Stimulated activated CD8-positive, alpha-beta memory T cell treated with anti-CD3 and anti-CD28 coated beads, Interleukin-15, amount 100 ng/mL, for 24 hours (primary cell): ENCODE measurements around the gene NME3.
A peak's percentile ranks its signal among the peaks of the same experiment; 100 is the strongest.

ENCODE experiments used
- DNase-seq: peaks from one replicate; pipeline ENCODE4 v3.0.0-alpha.2; 2020; ENCODE audit warnings: low read depth

Gene NME3

GRCh38 chr16:1793578-1794220 is 22.4 kb upstream of the NME3 start, which contains the start of gene IGFALS:
Gene IGFALS, minus strand, starts transcription at chr16:1793705. Its CDS starts 53 bp downstream, at chr16:1793652.
- no peak for DNase-seq

- DNase-seq = no peak
Observed at GRCh38 chr16:1792836-1793577, 21.7 kb upstream of the NME3 start.

DNA sequence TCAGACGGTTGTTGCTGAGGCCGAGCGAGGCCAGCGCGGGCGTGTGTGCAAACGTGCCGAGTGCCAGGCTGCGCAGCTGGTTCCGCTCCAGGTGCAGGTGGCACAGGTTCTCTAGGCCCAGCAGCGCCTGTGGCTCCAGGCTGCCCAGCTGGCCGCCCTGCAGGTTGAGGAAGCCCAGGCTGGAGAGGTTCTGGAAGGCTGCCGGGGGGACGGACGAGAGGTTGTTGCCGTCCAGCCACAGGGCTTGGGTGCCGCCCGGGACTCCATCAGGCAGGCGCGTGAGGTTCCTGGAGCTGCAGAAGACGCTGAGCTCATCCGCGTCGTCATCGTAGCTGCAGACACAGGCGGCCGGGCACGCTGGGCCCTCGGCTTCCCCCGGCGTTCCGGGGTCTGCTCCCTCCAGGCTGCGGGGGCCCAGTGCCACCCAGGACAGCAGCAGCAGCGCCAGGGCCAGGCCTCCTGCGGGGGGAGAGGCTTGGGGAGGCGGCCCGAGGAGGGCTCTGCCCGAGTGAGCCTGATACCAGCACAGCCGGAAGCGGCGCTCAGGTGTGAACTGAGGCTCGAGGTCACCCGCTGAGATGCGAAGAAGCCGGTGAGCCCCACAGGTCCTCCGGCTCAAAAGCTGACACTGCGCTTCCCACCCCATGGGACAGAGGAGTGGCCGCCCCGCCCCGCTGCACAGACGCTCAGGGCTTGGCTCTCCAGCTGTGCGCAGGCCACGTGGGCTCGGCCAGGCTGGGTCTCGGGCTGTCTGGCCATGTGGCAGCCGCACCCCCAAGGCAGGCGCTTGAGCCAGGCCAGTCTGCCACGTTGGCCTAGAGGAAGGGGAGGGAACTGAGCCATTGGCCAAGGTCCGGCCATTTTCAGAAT is 20.8 kb upstream of the NME3 start:
- no peak for DNase-seq

- no peak for DNase-seq
Observed at GRCh38 chr16:1791256-1791942, 20.1 kb upstream of the NME3 start.

DNA sequence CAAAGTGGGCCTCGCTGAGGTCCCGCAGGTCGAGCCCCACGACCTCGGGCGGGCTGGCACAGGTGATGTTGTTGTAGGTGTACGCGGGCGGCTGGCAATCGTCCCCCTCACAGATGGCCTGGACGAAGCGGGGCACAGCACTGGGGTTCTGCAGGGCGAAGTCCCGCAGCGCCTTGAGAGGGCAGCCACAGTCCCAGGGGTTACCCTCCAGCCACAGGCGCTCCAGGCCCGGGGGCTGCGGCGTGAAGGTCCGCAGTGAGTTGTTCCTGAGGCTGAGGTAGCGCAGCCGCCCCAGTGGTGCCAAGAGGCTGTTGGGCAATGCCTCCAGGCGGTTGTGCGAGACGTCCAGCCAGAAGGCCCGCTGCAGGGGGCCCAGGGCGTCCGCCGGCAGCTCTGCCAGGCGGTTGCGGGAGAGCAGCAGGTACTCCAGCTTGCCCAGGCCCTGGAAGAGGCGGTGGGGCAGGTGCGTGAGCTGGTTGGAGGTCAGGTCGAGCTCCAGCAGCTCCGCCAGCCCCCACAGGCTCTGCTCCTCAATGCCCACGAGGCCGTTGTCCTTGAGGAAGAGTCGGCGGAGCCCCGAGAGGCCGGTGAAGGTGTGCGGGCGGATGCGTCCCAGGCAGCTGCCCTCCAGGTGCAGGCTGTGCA is 19.4 kb upstream of the NME3 start:
- DNase-seq = no peak

GRCh38 chr16:1790261-1790610 is 18.9 kb upstream of the NME3 start:
- DNase-seq = no peak

GRCh38 chr16:1789643-1790045 is 18.3 kb upstream of the NME3 start:
- DNase-seq = no peak

DNA sequence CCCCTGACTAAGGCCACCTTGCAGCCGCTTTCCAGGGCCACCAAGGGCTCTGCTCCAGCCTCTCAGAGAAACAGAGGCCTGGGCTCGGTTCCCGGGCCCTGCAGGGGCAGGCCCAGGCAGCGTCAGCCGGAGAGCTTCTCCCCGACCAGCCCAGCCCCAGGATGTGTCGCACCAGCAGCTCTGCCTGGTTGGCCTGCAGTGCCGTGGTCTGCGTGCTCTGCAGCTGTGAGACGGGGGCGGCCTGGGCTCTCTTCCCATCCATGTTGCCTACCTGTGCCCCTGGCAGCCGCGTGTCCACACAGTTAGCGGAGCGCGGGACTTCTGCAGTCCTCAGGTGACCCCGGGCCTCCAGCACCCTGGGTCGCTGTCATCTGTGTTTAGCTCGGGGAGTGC is 17.4 kb upstream of the NME3 start:
- DNase-seq = no peak

DNA sequence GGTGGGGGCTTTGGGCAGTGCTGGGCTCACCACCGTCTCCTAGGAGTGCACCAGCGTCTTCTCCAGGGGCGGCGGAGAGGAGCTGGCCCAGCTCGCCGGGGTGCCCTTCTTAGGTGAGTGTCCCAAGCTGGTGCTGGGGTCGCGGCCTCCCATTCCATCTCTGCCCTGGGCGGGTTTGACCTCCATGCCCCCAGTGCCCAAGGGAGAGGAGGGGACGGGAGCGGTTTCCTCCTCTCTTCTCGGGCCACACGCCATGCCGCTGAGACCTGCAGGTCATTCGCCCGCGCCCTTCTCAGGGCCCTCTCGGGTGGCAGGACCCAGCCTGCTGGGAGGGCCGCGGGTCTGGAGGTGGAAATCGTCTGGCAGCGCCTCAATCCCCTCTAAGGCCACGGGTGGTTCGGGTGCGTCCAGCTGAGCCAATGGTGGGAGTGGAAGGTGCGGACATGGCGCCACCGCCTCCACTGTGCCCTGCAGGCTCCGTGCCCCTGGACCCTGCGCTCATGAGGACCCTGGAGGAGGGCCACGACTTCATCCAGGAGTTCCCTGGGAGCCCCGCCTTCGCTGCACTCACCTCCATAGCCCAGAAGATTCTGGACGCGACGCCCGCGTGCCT is 16.9 kb upstream of the NME3 start:
- DNase-seq = no peak

GRCh38 chr16:1787322-1788094 is 16.2 kb upstream of the NME3 start:
- DNase-seq = no peak

DNA sequence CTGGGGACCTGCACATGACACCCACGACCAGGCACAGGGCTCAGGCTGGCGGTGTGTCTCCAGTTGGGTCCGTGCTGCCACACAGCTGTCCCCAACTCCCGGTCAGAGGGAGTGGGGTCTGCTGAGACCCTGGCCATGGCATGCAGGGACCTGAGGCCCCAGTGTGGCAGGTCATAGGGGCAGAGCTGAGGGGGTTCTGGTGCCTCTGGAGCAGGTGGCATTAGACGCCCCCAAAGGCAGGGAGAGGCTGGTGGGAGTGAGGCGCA is 15.6 kb upstream of the NME3 start:
- DNase-seq = no peak

DNA sequence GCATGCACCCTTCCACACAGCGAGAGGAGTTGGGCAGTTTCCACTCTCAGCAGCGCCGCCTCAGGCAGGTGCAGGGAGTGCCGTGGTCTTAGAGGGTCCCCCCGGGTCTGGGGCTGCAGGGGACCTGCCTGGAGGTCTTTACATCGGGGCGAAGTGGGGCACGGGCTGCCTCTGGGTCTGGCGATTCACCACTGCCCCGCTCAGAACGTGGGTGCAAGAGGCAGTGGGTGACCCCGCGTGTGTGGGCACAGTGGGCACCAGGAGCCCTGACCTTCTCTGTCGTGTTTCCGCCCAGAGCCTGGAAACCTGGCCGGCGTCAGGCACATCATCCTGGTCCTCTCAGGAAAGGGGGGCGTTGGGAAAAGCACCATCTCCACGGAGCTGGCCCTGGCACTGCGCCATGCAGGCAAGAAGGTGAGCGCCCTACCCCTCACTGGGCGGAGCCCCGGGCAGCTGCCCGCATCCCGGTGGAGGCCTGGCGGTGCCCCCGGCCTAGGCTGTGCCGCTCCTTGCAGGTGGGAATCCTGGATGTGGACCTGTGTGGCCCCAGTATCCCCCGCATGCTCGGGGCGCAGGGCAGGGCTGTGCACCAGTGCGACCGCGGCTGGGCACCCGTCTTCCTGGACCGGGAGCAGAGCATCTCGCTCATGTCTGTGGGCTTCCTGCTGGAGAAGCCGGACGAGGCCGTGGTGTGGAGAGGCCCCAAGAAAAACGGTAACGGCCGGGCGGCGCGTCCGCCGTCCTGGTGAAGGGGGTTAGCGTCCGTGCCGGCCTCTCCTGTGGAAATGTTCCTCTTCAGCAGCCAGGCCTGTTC is 15.1 kb upstream of the NME3 start:
- no peak for DNase-seq

GRCh38 chr16:1785846-1786170 is 14.5 kb upstream of the NME3 start:
- no peak for DNase-seq

GRCh38 chr16:1784977-1785845 is 13.9 kb upstream of the NME3 start:
- DNase-seq = no peak

DNA sequence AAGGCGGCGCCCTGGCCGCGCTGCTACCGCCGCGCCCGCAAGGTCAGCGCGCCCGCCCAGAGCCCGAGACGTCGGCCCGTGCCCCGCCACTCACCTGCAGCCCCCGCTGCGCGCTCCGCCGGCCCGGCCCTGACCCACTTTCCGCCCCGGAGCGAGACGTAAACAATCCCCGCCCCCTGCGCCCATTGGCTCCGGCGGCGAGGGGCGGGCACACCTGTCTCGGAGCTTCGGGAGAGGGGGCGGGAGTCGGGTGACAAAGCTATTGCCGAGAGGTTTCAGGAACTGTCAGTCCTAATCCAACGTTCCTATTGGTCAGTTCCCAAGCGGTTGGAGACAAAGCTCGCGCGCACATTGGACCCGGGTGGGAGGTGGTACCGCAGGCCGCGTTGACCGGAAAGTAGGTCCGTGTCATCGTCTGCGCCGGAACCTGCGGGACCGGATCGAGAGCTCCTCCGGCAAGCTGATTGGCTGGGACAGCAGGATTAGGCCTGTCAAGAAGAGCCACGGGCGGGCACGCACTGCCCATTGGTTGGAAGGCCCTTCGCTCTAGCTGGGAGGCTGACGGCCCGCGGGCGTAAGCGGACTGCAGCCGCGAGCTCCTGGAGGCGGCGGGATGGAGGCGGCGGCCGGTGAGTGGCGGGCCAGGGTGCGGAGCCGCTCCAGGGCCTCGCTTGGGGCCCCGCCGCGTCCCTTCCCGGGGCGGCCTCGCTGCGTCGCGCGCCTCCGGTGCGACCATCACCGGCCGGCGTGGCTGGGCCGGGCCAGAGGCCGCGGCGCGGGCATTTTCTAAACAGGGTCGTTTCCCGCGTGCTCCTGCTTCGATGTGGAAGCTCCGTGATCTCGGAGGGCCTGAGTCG is 11.3 kb upstream of the NME3 start, which contains the start of the genes NUBP2 and SPSB3:
Gene NUBP2 (plus strand): TSS at position 553 of the 857 bp plus-strand sequence. CDS start 61 bp downstream, at position 614.
Gene SPSB3 (minus strand): TSS at position 164 of the 857 bp plus-strand sequence. CDS start 1,088 bp downstream, outside the sequence.
- peak; percentile 89 for DNase-seq

GRCh38 chr16:1781758-1782407 is 10.5 kb upstream of the NME3 start:
- DNase-seq = no peak

DNA sequence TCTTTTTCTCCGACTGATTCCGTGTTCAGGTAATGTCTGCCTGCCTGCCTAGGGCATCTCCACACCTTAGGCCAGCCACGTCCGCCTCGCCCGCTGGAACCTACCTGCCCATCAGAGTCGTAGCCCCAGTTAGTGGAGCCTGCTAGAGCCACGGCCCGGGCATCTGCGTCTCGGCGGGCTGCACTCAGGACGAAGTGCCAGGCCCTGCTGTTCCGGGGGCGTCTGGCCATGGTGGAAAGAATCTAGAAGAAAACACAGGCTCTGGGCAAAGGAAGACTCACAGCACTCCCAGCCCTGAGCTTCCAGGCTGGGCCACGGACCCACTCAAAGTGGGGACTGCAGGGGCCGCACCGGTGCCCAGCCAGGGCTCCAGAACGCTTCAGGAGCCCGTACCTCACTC is 9.9 kb upstream of the NME3 start:
- no peak for DNase-seq
